ENCODE data around the gene SNTA1.
"Not testable (repeated sequence)": the region's sequence is repeated elsewhere in the genome, so short reads cannot be mapped to it uniquely, and the experiment has no call there.

Gene SNTA1

GRCh38 chr20:33443512-33444239 lies at the start of gene SNTA1:
Gene SNTA1 (minus strand): TSS chr20:33443763. CDS start chr20:33443620, 143 bp downstream.
- DNase-seq, result peak; percentile 63

GRCh38 chr20:33490934-33491656 lies 47.5 kb upstream of the SNTA1 start:
- DNase-seq, result no peak

- DNase-seq, result no peak
Measured at GRCh38 chr20:33490023-33490933, 46.7 kb upstream of the SNTA1 start, which contains the start of gene CBFA2T2. Gene CBFA2T2 (plus strand): TSS chr20:33490096. CDS start chr20:33490268, 172 bp downstream.

GRCh38 chr20:33489495-33490022 lies 46.0 kb upstream of the SNTA1 start:
- peak; percentile 87 for DNase-seq

GRCh38 chr20:33488661-33489494 lies 45.3 kb upstream of the SNTA1 start:
- DNase-seq, result not testable (repeated sequence)

GRCh38 chr20:33488201-33488600 lies 44.6 kb upstream of the SNTA1 start:
- DNase-seq, result no peak

- not testable (repeated sequence) for DNase-seq
Measured at GRCh38 chr20:33483186-33483585, 39.6 kb upstream of the SNTA1 start.

GRCh38 chr20:33482581-33482980 lies 39.0 kb upstream of the SNTA1 start:
- no peak for DNase-seq

GRCh38 chr20:33481431-33481941 lies 37.9 kb upstream of the SNTA1 start:
- no peak for DNase-seq

- DNase-seq, result no peak
Measured at GRCh38 chr20:33480048-33480447, 36.5 kb upstream of the SNTA1 start.

- DNase-seq, result no peak
Measured at GRCh38 chr20:33477386-33478234, 34.0 kb upstream of the SNTA1 start.

GRCh38 chr20:33475381-33476152 lies 32.0 kb upstream of the SNTA1 start:
- DNase-seq, result no peak

- DNase-seq, result no peak
Measured at GRCh38 chr20:33474963-33475362, 31.4 kb upstream of the SNTA1 start.

GRCh38 chr20:33474097-33474873 lies 30.7 kb upstream of the SNTA1 start:
- DNase-seq, result no peak

- DNase-seq, result no peak
Measured at GRCh38 chr20:33472868-33473435, 29.4 kb upstream of the SNTA1 start.

- DNase-seq, result no peak
Measured at GRCh38 chr20:33470866-33471265, 27.3 kb upstream of the SNTA1 start.

- no peak for DNase-seq
Measured at GRCh38 chr20:33470457-33470856, 26.9 kb upstream of the SNTA1 start.

- no peak for DNase-seq
Measured at GRCh38 chr20:33466303-33466646, 22.7 kb upstream of the SNTA1 start.
